GM18951 (cell line): ENCODE results near the gene DOK4.

Experiments
- POLR2A ChIP-seq: IDR thresholded peaks from 4 replicates; pipeline ENCODE4 v1.6.1; 2011; ENCODE audit warnings: mild to moderate bottlenecking; ENCODE audit not compliant: insufficient read length, insufficient read depth; ENCODE audit errors: extremely low read depth
- in situ Hi-C: fragments of 300-500 bp; cut with MboI; formaldehyde crosslinking; loops from one replicate; pipeline ENCODE4 v1.12.0; 2022; ENCODE audit warnings: low sequenced_read_pairs, mixed read lengths, inconsistent platforms; ENCODE audit not compliant: unreplicated experiment

The DOK4 gene

GRCh38 chr16:57514371-57514770 is 28.1 kb upstream of the DOK4 start:
- in situ Hi-C loops, result no loop called here
- TF ChIP-seq POLR2A, result no peak

DNA sequence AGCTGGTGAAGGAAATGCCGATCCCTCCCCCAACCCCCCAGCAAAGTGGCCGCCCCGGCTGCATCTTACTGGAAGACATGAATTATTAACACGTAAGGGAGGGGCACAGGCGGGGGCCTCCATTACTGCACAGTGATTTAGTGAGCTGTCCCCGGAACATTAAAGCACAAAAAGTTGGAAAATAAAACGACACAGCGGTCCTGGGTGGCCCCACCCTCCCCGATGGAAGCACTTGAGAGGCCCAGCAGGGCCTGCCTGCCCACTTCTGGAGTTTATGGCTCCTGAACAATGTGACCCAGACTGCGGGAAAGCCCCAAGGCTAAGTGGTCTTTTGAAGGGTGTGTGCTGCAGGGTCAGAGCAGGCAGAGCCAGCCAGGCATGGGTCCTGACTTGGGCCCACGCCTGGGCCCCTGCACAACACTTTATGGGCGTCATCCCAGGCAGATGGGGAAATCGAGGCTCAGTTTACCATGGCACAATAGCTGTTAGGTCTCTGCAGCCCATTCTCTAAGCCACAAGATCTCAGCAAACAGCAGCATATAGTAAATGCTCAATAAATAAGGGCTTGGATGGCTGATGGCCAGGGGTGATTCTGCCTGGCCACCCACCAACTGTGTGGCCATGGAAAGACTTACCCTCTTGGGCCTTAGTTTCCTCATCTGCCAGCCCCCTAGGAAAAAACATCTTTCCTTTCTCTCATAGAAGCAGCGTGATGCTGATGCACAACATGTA is 27.2 kb upstream of the DOK4 start:
- no peak for TF ChIP-seq POLR2A
- in situ Hi-C loops, result no loop called here

DNA sequence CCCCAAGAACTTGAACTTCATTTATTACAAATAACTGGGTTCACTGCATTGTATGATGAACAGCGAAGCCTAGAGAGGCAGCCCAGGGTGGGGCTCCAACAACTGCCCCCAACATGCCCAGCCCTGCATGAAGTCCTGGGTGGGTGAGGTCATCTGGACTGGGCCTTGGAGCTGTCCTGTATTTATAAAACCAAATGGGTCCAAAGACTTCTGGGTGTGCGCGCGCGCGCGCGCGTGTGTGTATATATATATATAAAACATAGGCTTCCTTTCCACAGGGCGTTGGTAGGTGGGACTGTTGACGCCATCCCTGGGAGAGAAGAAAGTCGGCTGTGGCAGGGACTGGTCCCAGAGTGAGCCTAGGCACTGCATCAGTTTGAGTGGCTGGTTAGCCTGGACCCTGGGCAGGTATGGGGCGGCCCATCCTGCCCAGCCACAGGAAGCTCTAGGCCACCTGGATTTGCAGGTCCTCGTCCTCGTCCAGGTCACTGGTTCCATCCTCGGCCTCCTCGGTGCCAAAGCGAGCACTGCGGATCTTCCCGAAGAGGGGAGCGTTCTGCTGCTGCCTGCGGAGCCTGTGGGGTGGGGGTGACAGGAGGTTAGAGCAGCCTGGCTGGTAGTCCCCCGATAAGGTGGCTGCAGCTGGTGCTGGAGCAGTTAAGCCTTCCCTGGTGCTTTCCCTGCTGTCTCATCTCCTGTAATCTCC is 26.2 kb upstream of the DOK4 start:
- in situ Hi-C loops, result no loop called here
- no peak for TF ChIP-seq POLR2A

DNA sequence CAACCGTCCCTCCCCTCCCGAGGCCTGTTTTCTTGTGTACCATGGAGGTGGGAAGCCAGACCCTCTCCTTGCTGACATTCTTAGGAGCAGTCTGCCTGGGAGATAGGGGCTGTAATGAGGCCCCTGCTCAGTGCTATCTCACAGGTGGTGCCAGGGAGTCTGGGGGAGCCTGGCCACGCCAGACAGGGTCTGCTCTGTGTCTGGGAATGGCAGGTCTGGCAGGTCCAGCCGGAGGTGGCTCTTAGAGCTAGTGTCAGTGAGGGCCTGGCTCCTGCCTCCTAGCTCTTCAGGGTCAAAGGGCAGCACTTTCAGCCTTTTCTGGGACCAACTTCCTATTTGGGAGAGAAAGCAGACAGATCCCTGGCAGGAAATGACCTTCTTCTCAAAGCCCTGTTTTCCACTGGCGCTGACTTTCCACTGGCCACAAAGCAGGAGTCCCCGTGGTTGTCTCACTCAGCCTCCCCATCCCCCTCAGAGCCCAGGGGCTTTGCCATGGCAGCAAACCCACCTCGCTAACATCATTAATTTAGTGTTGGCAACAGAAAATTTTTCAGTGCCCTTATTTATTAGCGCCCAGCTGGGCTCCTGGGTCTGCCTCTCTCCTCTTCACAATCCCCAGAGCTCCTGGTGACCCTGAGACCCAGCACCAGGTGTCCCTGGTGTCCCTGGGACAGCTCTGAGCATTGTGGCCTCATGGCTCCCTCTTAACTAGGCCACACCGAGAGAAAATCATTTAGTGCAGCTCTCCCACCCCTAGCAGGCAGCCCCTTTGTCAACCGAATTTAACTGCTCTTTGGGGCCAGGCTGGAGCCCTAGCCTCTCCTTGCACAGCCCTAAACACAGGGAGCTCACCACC is 24.0 kb upstream of the DOK4 start:
- no peak for TF ChIP-seq POLR2A
- in situ Hi-C loops, result no loop called here

- TF ChIP-seq POLR2A, result no peak
- in situ Hi-C loops, result no loop called here
These were observed 23.1 kb upstream of the DOK4 start for GRCh38 chr16:57509231-57509923.

- TF ChIP-seq POLR2A, result no peak
- in situ Hi-C loops, result no loop called here
These were observed 21.7 kb upstream of the DOK4 start for GRCh38 chr16:57508035-57508425.

- in situ Hi-C loops, result no loop called here
- TF ChIP-seq POLR2A, result no peak
These were observed 21.1 kb upstream of the DOK4 start for GRCh38 chr16:57507136-57508034.

DNA sequence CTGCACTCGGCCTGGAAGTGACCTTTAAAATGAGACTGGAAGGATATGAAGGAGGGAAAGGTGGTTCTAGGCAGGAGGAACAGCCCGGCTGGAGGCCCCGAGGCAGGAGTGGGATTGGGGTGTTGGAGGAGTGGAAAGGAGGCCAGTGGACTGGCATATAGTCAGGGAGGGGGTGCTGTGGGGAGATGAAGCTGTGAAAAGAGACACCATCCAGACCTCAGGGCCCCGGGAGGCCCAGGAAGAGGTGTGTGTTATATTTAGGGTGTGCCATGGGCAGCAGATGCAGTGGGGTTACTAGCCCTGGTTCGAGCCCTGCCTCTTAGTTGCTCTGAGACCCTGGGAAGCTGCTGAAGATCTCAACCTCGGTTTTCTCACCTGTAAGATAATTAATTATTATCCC is 18.9 kb upstream of the DOK4 start:
- TF ChIP-seq POLR2A, result no peak
- in situ Hi-C loops, result no loop called here

DNA sequence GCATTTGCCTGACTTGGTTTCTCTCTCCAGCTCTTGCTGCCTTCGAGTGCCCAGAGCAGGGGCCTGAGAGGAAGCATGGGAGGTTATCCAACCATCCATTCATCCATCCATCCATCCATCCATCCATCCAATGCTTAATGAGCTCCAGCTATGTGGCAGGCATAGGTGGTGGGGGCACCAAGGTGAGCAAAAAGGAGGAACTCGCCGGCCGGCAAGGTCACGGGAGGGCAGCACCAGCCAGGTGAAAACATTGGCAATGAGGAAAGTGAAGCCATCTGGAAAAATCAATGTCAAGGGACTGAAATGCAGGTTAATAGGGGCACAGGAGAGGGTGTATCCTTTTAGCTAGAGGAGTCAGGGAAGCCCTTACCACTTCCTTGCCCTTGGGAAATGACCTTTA is 18.2 kb upstream of the DOK4 start:
- in situ Hi-C loops, result no loop called here
- TF ChIP-seq POLR2A, result no peak

DNA sequence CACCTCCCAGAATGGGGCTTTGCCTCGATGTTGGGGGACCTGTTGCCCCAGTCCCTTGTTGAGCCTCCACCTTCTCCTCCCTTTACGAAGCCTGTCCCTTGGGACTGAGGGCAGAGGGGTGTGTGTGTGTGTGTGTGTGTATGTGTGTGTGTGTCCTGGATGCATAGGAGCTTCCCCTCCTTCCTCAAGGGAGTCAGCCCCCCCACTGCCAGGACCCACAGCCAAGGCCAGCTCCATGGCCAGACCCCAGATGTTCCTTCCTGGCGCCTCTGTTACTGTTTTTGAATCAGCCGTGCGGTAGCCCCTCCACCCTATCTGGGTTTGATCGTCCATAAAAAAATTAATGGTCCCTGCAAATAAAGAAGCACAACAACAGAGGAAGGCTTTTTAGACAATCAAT is 17.7 kb upstream of the DOK4 start:
- no peak for TF ChIP-seq POLR2A
- in situ Hi-C loops, result no loop called here

DNA sequence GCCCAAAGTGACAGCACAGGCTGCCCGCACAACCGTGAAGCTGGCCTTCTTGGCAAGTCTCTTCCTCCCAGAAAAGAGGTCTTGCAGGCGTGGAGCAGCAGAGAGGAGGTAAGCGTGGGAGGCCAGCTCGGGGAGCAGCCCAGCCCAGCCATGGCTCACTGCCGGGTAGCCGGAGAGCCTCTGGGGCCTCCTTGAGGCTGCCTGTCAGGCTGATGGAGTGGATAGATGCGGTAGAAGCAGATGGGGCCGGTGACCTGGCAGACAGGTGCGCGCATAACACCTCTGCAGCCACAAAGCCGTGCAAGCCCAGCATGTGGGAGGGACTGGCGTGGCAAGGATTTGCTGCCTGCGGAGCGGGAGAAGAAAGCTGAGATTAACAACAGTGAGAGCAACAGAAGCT is 17.1 kb upstream of the DOK4 start:
- in situ Hi-C loops, result no loop called here
- no peak for TF ChIP-seq POLR2A

- TF ChIP-seq POLR2A, result no peak
- in situ Hi-C loops, result no loop called here
These were observed 15.9 kb upstream of the DOK4 start for GRCh38 chr16:57502048-57502775.

- no peak for TF ChIP-seq POLR2A
- in situ Hi-C loops, result no loop called here
These were observed 15.2 kb upstream of the DOK4 start for GRCh38 chr16:57501492-57501891.
